Ovary (tissue), 9 donors: ENCODE measurements around the gene C6orf62. TPM values are rescaled to one million over a fixed set of nuclear protein-coding genes. Genes with fewer than 3 reads are reported as not detected.

Source experiments
- DNase-seq, 5 donors: peaks; one replicate each; pipeline ENCODE4 v3.0.0-alpha.2; 2019 to 2020
- H3K27ac ChIP-seq, 2 donors: fragments of 200-600 bp; one replicate each; pipeline versions ENCODE4 v1.5.1 to v1.8.0; 2019 to 2022
- H3K27me3 ChIP-seq: fragments of 200-600 bp; one replicate; pipeline ENCODE4 v1.8.0; 2022
- H3K36me3 ChIP-seq: fragments of 200-600 bp; sonication (generic); one replicate; pipeline ENCODE4 v1.5.1; 2019
- H3K4me1 ChIP-seq: one replicate; pipeline ENCODE4 v1.8.1; 2013; ENCODE audit warnings: mild to moderate bottlenecking, moderate library complexity; ENCODE audit not compliant: insufficient read depth
- H3K4me3 ChIP-seq: fragments of 200-600 bp; sonication (generic); one replicate; pipeline ENCODE4 v1.5.1; 2017
- H3K9me3 ChIP-seq, 2 donors: fragments of 200-600 bp in 1 of 2; sonication (generic) in 1 of 2; one replicate each; pipeline versions ENCODE4 v1.5.1 to v1.8.1; 2013 to 2019; ENCODE audit warnings: mild to moderate bottlenecking in 1 of 2, moderate library complexity in 1 of 2
- CTCF ChIP-seq, 3 donors: fragments of 450-650 bp in 2 of 3; fragments of 200-600 bp in 1 of 3; IDR thresholded peaks; one replicate each; pipeline versions ENCODE4 v1.5.1 to v1.8.0; 2016 to 2022; ENCODE audit warnings: antibody characterized with exemption in 3 of 3, mild to moderate bottlenecking in 1 of 3
- EP300 ChIP-seq: sonication (generic); formaldehyde crosslinking; IDR thresholded peaks from one replicate; pipeline ENCODE4 v1.6.1; 2017; ENCODE audit warnings: antibody characterized with exemption
- POLR2A ChIP-seq: fragments of 450-650 bp; IDR thresholded peaks from one replicate; pipeline ENCODE4 v1.6.1; 2017; ENCODE audit warnings: antibody characterized with exemption, mild to moderate bottlenecking, moderate library complexity
- WGBS, 3 donors: extraction: QIAGEN DNeasy Blood & Tissue Kit in 1 of 3; methylation state at CpG; one replicate each; pipeline versions ENCODE4 v1.1.5 to v1.1.7; 2013 to 2017; 5-methylcytosine and 5-hydroxymethylcytosine counted together
- intact Hi-C, 4 donors: fragments of 100-400 bp; cut with DNase I; formaldehyde crosslinking; loops; one replicate each; pipeline versions ENCODE4 v1.11.0 to v1.15.1; 2022 to 2023
- polyA plus RNA-seq, 2 donors: library from polyadenylated mRNA; stranded (reverse); fragments of 200-250 nt in 1 of 2; fragments of 350-450 nt in 1 of 2; fragmentation: Illumina TruSeq in 1 of 2; extraction: RNeasy Lipid Tissue Mini Kit (QIAGEN cat#74804) in 1 of 2; gene quantifications; one replicate each; pipeline ENCODE4 v1.2.3, GENCODE V29; 2013 to 2014
- total RNA-seq, 7 donors: library from RNA; depleted of rRNA in 2 of 7; stranded (reverse); fragments of >200 nt in 2 of 7; fragmentation: NEBNext Ultra II Directional in 3 of 7; extraction: Animal tissue kit (Norgen Biotek cat#: 25700) in 3 of 7; gene quantifications; one replicate each; pipeline versions ENCODE4 v1.1.0 to v1.2.4, GENCODE V29; 2016 to 2023
- donor health status: DM: no; HTN: no; CAD: no; lungs with moderate emphysema.
- donor health status: DM: no; HTN: no; CAD: no.
- donor health status: Bipolar disorder and iron deficiency.
- donor health status: DM: yes; HTN: yes; CAD: no.
- donor health status: DM: no; HTN: no; CAD: no.
- donor health status: DM: yes; HTN: yes; CAD: no.

The C6orf62 gene
- total and polyA plus RNA-seq, 9 donors: 40.6 to 101 (median 76.0) TPM

GRCh38 chr6:24666641-24667377 lies 52.1 kb downstream of the C6orf62 start, which contains the start of the genes ACOT13 and TDP2:
ACOT13 (plus strand) TSS chr6:24667077; CDS start chr6:24667264, 187 bp downstream.
TDP2 (minus strand) TSS chr6:24666899; CDS start chr6:24666862, 37 bp downstream.
- intact Hi-C loops: no loop called here
- Histone ChIP-seq H3K27me3 (no peaks in the 10 kb centered on the region), H3K4me1 (peaks cover 6% of the 10 kb centered on the region), H3K36me3 (no peaks in the 10 kb centered on the region), H3K4me3 (peak within 1 kb of the TSS; percentile 85), H3K9me3 (no peaks in the 10 kb centered on the region), H3K27ac (peak within 1 kb of the TSS; percentile 36 to 55)
- TF ChIP-seq POLR2A (peak; percentile 73), CTCF (IDR thresholded peaks at IDR 0.05) (peak; percentile 37 to 68 (median 41)), EP300 (peak; percentile 2)
- WGBS, 3 donors: 0 to 1% (median 0%) methylated on average over 57 to 62 of the region's 62 CpGs
- peak; percentile 94 to 97 (median 95) for DNase-seq

- intact Hi-C loops: no loop called here
- DNase-seq: peak in 3 of 5 donors; percentile 37 to 57 (median 45)
- WGBS, 3 donors: 0% methylated on average over 26 of the region's 26 CpGs
- Histone ChIP-seq H3K27me3 (no peaks in the 10 kb centered on the region), H3K4me1 (peaks cover 6% of the 10 kb centered on the region), H3K36me3 (no peaks in the 10 kb centered on the region), H3K27ac (peak overlapping the region; percentile 7 to 55), H3K9me3 (no peaks in the 10 kb centered on the region), H3K4me3 (peak overlapping the region; percentile 85)
- TF ChIP-seq POLR2A (no peak), CTCF (IDR thresholded peaks at IDR 0.05) (no peak), EP300 (no peak)
Observed at GRCh38 chr6:24666097-24666640, 52.8 kb downstream of the C6orf62 start.

- intact Hi-C loops: no loop called here
Observed at GRCh38 chr6:24664046-24664987, 54.6 kb downstream of the C6orf62 start.

More at GRCh38 chr6:24664046-24664987, 54.6 kb downstream of the C6orf62 start:
- Histone ChIP-seq H3K9me3 (no peaks in the 10 kb centered on the region), H3K4me1 (peaks cover 7% of the 10 kb centered on the region), H3K36me3 (no peaks in the 10 kb centered on the region), H3K27ac (no peak overlapping the region), H3K27me3 (no peaks in the 10 kb centered on the region), H3K4me3 (no peak overlapping the region)
- no peak for DNase-seq
- TF ChIP-seq EP300: no peak
- no peak for TF ChIP-seq CTCF (IDR thresholded peaks at IDR 0.05)
- TF ChIP-seq POLR2A: no peak
- WGBS, 3 donors: 93 to 94% (median 94%) methylated on average over 7 of the region's 7 CpGs
